Testis (tissue), 2 donors: Measurements from ENCODE around the gene PRKAG2.

Source experiments
- CTCF ChIP-seq, 3 experiments: fragments of 450-650 bp in 2 of 3; fragments of 200-600 bp in 1 of 3; sonication (generic) in 1 of 3; IDR thresholded peaks; one replicate each; pipeline ENCODE4 v1.5.1; 2016 to 2019; ENCODE audit warnings: antibody characterized with exemption in 3 of 3, mild to moderate bottlenecking in 2 of 3, moderate library complexity in 1 of 3
- POLR2A ChIP-seq: fragments of 450-650 bp; IDR thresholded peaks from one replicate; pipeline ENCODE4 v1.6.1; 2017; ENCODE audit warnings: antibody characterized with exemption, mild to moderate bottlenecking, moderate library complexity

GRCh38 chr7:151517601-151518104 lies 359.3 kb downstream of the PRKAG2 start:
- TF ChIP-seq POLR2A (no peak), CTCF (IDR thresholded peaks at IDR 0.05) (no peak)
